Activated T-cell treated with anti-CD3 and anti-CD28 coated beads, Interleukin-2, amount 50 U/mL, for 1 hour (primary cell): Measurements from ENCODE around the gene SLC27A5.

Source experiments
- DNase-seq: peaks from one replicate; pipeline ENCODE4 v3.0.0-alpha.2; 2020

SLC27A5 gene, protein sequence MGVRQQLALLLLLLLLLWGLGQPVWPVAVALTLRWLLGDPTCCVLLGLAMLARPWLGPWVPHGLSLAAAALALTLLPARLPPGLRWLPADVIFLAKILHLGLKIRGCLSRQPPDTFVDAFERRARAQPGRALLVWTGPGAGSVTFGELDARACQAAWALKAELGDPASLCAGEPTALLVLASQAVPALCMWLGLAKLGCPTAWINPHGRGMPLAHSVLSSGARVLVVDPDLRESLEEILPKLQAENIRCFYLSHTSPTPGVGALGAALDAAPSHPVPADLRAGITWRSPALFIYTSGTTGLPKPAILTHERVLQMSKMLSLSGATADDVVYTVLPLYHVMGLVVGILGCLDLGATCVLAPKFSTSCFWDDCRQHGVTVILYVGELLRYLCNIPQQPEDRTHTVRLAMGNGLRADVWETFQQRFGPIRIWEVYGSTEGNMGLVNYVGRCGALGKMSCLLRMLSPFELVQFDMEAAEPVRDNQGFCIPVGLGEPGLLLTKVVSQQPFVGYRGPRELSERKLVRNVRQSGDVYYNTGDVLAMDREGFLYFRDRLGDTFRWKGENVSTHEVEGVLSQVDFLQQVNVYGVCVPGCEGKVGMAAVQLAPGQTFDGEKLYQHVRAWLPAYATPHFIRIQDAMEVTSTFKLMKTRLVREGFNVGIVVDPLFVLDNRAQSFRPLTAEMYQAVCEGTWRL

GRCh38 chr19:58511353-58512208, at the start of gene SLC27A5:
Gene SLC27A5 (minus strand): TSS chr19:58511992. CDS start chr19:58511955, 37 bp downstream.
- no peak for DNase-seq

DNA sequence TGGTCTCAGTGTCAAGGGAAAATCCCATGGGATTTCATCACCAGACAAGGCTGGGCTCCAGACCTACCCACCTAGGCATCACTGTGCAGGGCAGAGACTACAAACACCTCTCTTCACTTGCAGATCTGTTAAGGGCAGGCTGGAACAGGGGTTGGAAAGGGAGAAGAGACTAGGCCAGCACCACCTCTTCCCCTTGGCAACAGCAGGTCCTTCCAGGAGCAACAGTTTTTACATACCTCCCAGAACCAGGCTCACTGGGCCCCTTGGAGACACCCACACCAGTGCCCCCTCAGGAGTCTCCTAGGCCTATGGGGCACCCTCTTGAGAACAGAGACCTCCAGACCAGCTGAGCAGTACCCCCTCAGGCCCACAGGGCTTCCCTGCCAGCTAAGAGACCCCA, 49.1 kb upstream of the SLC27A5 start:
- no peak for DNase-seq

- DNase-seq, result no peak
Observed at GRCh38 chr19:58560007-58560887, 48.5 kb upstream of the SLC27A5 start.

DNA sequence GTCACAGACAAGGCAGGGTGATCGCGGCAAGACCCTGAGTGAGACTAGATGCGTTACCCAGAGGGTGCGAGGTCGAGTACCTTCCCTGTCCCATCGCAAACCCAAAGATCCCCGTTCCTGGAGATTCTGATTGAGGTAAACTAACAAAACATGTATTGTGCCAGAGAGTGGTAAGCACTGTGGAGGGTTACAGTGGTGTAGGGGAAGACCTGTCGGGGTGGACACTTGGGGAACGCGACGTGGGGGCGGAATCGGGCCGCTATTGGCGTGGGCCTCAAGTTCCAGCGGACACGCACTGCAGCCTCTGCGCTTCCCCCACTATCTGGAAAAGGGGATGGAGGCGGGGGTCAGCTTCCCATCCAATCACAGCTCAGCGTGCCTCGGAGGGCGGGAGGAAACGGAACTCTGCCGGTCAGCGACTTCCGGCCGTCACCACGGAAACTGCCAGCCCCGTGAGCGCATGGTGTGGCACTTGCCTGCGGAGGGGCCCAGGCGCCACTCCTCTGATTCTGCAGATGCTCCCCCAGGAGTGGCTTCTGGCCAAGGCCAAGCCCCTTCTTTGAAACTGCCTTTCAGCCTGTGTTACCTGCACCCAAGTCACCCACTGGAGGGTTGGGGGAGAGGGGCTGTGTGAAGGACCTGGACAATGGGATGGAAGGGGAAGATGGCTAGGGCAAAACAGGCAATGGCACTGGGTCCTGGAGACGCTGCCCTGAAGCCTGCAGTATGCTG, 47.6 kb upstream of the SLC27A5 start:
- DNase-seq, result peak; percentile 47

GRCh38 chr19:58558623-58559274, 47.0 kb upstream of the SLC27A5 start:
- DNase-seq, result peak; percentile 99

DNA sequence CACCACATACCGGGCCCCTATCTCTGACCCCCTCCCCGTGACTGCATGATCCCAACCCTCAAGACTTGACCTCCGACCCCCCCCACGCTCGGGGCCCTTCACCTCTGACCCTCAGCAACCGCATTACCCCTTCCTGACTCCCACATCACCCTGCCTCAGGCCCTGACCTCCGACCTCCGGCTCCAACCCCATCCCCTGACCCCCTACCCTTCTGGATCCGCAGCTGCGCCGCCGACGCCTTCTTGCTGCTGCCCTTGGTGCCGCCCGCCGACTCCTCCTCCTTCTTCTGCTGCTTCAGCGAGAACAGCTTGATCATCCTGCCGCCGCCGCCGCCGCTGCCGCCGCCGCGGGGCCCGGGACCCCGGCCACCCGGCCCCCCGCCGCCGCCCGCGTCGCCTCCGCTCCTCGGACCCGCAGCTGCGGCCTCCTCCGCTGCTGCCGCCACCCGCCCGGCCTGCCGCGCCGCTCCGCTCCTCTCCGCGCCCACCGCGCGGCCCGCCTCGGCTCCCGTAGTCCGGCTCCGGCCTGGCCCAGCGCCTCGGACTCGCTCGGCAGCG, 46.4 kb upstream of the SLC27A5 start, which contains the start of gene UBE2M:
UBE2M (minus strand) TSS at position 546 of the 557 bp plus-strand sequence; CDS start at position 316, 230 bp downstream.
- DNase-seq, result no peak

GRCh38 chr19:58557221-58558065, 45.7 kb upstream of the SLC27A5 start:
- peak; percentile 19 for DNase-seq

GRCh38 chr19:58556622-58557220, 44.9 kb upstream of the SLC27A5 start:
- peak; percentile 15 for DNase-seq

DNA sequence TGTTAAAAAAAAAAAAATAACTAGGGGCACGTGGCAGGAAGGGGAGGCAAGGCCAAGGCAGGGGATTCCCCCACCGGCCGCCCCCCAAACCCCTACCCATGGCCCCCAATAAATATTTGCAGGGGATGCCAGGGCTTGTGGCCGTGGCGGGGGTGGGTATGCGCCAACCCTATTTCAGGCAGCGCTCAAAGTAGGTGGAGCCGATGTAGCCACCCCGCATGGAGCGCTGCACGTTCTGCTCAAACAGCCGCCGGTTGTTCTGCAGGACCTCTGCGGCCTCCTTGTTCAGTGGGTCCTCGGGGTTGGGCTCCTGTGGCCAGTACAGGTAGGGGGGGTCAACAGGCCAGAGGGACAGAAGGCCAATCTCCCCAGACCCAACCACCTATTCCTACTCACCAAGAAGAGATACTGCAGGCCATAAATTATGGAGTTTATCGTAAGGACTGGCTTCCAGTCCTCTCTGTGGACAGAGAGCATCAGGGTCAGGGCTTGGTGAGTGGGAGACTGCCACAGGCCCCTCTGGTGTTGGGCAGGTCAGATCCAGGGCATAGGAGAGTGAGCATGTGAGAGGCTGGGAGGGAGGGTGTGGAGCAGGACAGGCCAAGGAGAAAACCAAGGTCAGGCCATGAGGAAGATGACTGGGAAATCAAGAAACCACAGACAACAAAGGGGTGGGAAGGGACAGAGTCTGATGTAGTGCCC, 44.3 kb upstream of the SLC27A5 start:
- peak; percentile 18 for DNase-seq

- DNase-seq, result no peak
Observed at GRCh38 chr19:58555369-58555885, 43.6 kb upstream of the SLC27A5 start.

- DNase-seq, result peak; percentile 97
Observed at GRCh38 chr19:58554494-58555368, 42.9 kb upstream of the SLC27A5 start, which contains the start of gene CHMP2A. Gene CHMP2A (minus strand): TSS chr19:58555105. CDS start chr19:58554212, 893 bp downstream.

DNA sequence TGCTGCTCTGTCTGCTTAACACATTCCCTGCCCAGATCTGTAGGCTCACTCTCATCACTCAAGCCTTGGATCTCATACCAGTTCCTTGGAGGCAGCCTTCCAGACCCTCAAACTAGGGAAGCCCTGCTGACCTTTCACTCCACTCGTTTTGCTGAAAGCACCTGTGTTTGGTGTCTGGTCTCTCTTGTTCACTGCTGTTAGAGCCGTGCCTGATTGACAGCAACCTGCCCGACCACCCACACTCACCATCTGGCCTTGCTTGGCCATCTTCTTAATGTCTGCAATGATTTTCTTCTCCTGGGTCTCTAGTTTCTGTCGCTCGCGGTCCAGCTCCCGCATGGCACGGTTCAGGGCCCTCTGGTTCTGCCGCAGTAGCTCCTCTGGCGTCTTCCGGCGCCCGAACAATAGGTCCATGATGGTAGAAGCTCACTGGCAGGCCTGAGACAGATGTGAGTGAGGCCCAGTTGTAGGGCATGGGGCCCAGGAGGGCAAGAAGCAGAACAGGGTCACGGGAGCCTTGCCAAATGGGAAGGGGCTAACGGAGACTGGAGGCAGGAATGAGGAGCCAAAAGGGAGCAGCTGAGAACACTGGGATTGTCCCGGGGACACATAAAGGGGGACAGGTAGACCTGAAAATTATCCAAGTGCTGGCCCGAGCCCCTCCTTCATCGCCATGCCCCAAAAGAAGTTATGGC, 42.2 kb upstream of the SLC27A5 start:
- no peak for DNase-seq

DNA sequence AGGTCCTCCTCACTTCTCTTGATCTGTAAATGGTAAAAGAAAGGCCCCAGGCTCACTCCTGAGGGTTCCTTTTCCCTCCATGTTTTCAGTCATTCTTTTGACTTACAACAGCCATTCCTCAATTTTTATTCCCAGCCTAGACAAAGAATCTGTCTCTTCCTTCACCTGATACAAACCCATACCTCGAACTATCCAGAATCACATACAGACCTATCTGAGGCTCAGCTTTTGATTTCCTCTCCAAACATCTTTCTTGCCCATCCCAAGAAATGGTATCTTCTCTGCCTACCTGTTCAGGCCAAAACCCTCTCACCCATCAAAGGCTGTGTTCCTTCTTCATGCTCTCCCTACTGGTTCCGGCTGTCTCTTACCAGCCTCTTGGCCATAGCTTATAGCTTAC, 40.9 kb upstream of the SLC27A5 start:
- DNase-seq, result no peak

DNA sequence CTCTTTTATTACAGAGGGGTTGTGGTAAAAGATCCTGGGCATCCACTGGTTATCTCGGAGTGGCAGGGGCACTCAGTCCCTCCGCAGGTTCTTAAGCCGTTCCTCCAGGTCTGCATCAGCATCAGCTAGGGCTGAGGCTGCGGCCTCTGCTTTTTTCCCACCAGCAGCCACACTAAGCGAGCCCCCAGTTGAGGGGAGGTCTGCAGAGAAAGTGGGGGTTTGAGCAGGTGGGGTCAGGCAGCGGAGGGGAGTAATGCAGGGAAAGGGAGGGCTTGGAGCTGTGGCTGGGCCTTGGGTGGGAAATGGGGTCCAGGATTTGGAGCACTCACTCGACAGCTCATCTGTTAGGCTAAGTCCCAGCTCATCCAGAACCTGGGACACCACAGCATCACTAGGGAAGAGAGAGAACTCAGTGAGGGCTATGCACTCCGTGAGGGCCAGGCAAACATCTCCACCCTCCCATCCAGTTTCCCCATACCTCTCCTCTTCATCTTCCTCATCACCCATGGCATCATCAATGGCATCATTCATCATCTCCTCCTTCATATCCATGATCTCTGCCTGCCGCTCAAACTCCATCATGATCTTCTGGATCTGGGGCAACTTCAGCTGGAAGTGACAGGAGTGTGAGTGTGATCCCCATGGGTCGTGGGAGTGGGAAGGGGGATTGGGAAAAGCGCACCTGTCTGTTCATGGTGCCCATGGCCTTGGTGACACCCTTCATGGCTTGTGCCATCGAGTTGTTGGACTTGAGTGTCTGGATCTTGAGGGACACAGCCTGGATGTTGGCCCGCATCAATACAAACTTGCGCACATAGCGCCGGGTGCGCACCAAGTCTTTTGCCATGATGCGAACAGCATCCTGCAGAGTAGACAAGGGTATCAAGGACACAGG, 40.0 kb upstream of the SLC27A5 start:
- no peak for DNase-seq

- DNase-seq, result no peak
Observed at GRCh38 chr19:58551123-58551497, 39.3 kb upstream of the SLC27A5 start.
